ENCODE data around the gene FAM210B.

The FAM210B gene

GRCh38 chr20:56414842-56415765 lies 56.3 kb downstream of the FAM210B start:
- no peak for DNase-seq
- in situ Hi-C loops (cut with MboI; ENCODE audit: low pct_unique_long_range_greater_than_20kb, low sequenced_read_pairs) = no loop called here

- DNase-seq = no peak
- in situ Hi-C loops (cut with MboI; ENCODE audit: low pct_unique_long_range_greater_than_20kb, low sequenced_read_pairs) = no loop called here
These were observed 58.6 kb downstream of the FAM210B start for GRCh38 chr20:56417402-56417801.

DNA sequence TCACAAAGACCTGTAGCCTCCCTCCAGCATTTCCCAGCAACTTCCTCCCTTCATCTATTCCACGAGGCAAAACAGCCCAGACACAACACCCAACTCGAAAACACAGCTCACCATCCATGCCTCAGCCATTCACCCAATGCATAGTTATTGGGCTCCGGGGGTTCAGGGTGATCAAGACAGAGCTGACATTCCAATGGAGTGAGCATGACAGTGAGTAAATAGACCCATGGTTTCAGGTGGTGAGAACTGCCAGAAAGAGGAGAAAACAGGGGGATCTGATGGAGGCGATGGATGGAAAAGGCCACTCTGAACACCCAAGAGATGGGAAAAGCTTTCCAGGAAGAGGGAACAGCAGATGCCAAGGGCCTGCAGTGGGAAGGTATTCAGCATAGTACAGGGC lies 59.1 kb downstream of the FAM210B start:
- in situ Hi-C loops (cut with MboI; ENCODE audit: low pct_unique_long_range_greater_than_20kb, low sequenced_read_pairs) = no loop called here
- DNase-seq = no peak

Data from KBM-7 (cell line).